ENCODE results near the gene RAB4A. TPM values are rescaled to one million over a fixed set of nuclear protein-coding genes. Genes with fewer than 3 reads are reported as not detected.

RAB4A gene
- total and polyA plus RNA-seq, 2 of the 8 experiments (the other 6 are each of a cell fraction or from before 2014, with no cell fraction given) = 13.3 to 68.8 TPM

GRCh38 chr1:229309074-229309473 lies 38.2 kb downstream of the RAB4A start (continued):
- TF ChIP-seq POLR2A (IDR thresholded peaks at IDR 0.05; ENCODE audit: control extremely low read depth in 1 of 2, low read depth in 2 of 2, low read length in 2 of 2) (no peak), SIX5 (IDR thresholded peaks at IDR 0.05; ENCODE audit: low read depth, low read length) (no peak), MAX (IDR thresholded peaks at IDR 0.05) (no peak), JUN (IDR thresholded peaks at IDR 0.05; ENCODE audit: low read depth, low read length) (no peak)
